ENCODE measurements around the gene GATB.
A peak's percentile ranks its signal among the peaks of the same experiment; 100 is the strongest.

- no peak for TF ChIP-seq CTCF (IDR thresholded peaks at IDR 0.05; ENCODE audit: insufficient read depth, low read length)
- no peak for TF ChIP-seq GABPA (IDR thresholded peaks at IDR 0.05; ENCODE audit: low read depth)
- TF ChIP-seq, protein P1, sequence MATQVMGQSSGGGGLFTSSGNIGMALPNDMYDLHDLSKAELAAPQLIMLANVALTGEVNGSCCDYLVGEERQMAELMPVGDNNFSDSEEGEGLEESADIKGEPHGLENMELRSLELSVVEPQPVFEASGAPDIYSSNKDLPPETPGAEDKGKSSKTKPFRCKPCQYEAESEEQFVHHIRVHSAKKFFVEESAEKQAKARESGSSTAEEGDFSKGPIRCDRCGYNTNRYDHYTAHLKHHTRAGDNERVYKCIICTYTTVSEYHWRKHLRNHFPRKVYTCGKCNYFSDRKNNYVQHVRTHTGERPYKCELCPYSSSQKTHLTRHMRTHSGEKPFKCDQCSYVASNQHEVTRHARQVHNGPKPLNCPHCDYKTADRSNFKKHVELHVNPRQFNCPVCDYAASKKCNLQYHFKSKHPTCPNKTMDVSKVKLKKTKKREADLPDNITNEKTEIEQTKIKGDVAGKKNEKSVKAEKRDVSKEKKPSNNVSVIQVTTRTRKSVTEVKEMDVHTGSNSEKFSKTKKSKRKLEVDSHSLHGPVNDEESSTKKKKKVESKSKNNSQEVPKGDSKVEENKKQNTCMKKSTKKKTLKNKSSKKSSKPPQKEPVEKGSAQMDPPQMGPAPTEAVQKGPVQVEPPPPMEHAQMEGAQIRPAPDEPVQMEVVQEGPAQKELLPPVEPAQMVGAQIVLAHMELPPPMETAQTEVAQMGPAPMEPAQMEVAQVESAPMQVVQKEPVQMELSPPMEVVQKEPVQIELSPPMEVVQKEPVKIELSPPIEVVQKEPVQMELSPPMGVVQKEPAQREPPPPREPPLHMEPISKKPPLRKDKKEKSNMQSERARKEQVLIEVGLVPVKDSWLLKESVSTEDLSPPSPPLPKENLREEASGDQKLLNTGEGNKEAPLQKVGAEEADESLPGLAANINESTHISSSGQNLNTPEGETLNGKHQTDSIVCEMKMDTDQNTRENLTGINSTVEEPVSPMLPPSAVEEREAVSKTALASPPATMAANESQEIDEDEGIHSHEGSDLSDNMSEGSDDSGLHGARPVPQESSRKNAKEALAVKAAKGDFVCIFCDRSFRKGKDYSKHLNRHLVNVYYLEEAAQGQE (IDR thresholded peaks at IDR 0.05; ENCODE audit: insufficient replicate concordance, low read depth): no peak
- peak; percentile 63 for TF ChIP-seq POLR2AphosphoS5 (IDR thresholded peaks at IDR 0.05; ENCODE audit: low read depth)
These were observed 119.6 kb downstream of the GATB start for GRCh38 chr4:151641167-151641566.

All from HL-60 (cell line).